WTC11 (cell line): ENCODE data around the gene GPR158.

Experiments
- AFF4 ChIP-seq: sonication (generic); formaldehyde crosslinking; IDR thresholded peaks from 2 replicates; pipeline ENCODE4 v1.8.1; 2023; ENCODE audit warnings: mild to moderate bottlenecking, missing genetic modification reagents, borderline replicate concordance
- CBFB ChIP-seq: sonication (generic); formaldehyde crosslinking; IDR thresholded peaks from 2 replicates; pipeline ENCODE4 v1.8.1; 2022; ENCODE audit warnings: mild to moderate bottlenecking, low read depth, missing genetic modification reagents
- CTCF ChIP-seq: fragments of 200-600 bp; IDR thresholded peaks from 2 replicates; pipeline ENCODE4 v1.8.0; 2022; ENCODE audit warnings: antibody characterized with exemption
- FOXJ3 ChIP-seq: sonication (generic); formaldehyde crosslinking; IDR thresholded peaks from 2 replicates; pipeline ENCODE4 v1.9.0; 2021; ENCODE audit warnings: missing genetic modification reagents, mild to moderate bottlenecking, borderline replicate concordance
- HMGXB4 ChIP-seq: sonication (generic); formaldehyde crosslinking; IDR thresholded peaks from 2 replicates; pipeline ENCODE4 v1.8.1; 2023; ENCODE audit warnings: mild to moderate bottlenecking, moderate library complexity, missing genetic modification reagents
- USF1 ChIP-seq: sonication (generic); formaldehyde crosslinking; IDR thresholded peaks from 2 replicates; pipeline ENCODE4 v1.8.0; 2022; ENCODE audit warnings: mild to moderate bottlenecking, missing genetic modification reagents
- ZNF423 ChIP-seq: fragments of 250-450 bp; sonication (Bioruptor Pico); IDR thresholded peaks from 2 replicates; pipeline ENCODE4 v2.1.2; 2022; ENCODE audit warnings: mild to moderate bottlenecking, moderate library complexity
- TF ChIP-seq, protein P1 (sequence below): fragments of 250-450 bp; sonication (Bioruptor Pico); IDR thresholded peaks from 2 replicates; pipeline ENCODE4 v1.9.0; 2021; ENCODE audit warnings: mild to moderate bottlenecking, borderline replicate concordance
- TF ChIP-seq, protein P2 (sequence below): sonication (generic); formaldehyde crosslinking; IDR thresholded peaks from 2 replicates; pipeline ENCODE4 v1.8.1; 2022; ENCODE audit warnings: mild to moderate bottlenecking, moderate library complexity, missing genetic modification reagents
- TF ChIP-seq, protein P3 (sequence below): sonication (generic); formaldehyde crosslinking; IDR thresholded peaks from 2 replicates; pipeline ENCODE4 v1.8.1; 2022; ENCODE audit warnings: low read depth, missing genetic modification reagents, borderline replicate concordance

DNA sequence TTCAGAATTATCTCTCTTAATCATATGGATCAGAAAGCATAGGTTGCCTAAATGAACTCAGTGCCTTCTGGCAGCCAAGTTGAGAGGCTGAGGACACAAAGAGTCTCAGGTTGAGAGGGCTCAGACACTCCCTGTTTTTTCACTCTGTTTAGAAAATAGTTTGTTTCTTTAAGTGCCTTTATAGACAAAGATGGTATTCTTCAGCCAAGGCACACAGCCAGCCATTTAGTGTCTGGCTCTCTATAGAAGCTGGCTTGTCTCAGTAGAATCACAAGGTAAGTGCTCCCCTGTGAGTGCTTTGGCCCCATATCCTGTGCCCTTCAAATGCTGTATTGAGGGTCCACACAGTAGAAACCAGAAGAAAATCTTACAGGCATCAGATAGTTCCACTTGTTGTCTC, 3.6 kb downstream of the GPR158 start:
- TF ChIP-seq HMGXB4 (CRISPR knock-in tag) (no peak), ZNF423 (CRISPR knock-in tag) (no peak), AFF4 (no peak), CTCF (no peak), USF1 (CRISPR knock-in tag) (no peak), CBFB (no peak), FOXJ3 (no peak)
- TF ChIP-seq, protein P1, sequence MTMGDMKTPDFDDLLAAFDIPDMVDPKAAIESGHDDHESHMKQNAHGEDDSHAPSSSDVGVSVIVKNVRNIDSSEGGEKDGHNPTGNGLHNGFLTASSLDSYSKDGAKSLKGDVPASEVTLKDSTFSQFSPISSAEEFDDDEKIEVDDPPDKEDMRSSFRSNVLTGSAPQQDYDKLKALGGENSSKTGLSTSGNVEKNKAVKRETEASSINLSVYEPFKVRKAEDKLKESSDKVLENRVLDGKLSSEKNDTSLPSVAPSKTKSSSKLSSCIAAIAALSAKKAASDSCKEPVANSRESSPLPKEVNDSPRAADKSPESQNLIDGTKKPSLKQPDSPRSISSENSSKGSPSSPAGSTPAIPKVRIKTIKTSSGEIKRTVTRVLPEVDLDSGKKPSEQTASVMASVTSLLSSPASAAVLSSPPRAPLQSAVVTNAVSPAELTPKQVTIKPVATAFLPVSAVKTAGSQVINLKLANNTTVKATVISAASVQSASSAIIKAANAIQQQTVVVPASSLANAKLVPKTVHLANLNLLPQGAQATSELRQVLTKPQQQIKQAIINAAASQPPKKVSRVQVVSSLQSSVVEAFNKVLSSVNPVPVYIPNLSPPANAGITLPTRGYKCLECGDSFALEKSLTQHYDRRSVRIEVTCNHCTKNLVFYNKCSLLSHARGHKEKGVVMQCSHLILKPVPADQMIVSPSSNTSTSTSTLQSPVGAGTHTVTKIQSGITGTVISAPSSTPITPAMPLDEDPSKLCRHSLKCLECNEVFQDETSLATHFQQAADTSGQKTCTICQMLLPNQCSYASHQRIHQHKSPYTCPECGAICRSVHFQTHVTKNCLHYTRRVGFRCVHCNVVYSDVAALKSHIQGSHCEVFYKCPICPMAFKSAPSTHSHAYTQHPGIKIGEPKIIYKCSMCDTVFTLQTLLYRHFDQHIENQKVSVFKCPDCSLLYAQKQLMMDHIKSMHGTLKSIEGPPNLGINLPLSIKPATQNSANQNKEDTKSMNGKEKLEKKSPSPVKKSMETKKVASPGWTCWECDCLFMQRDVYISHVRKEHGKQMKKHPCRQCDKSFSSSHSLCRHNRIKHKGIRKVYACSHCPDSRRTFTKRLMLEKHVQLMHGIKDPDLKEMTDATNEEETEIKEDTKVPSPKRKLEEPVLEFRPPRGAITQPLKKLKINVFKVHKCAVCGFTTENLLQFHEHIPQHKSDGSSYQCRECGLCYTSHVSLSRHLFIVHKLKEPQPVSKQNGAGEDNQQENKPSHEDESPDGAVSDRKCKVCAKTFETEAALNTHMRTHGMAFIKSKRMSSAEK (CRISPR knock-in tag) = no peak
- TF ChIP-seq, protein P2, sequence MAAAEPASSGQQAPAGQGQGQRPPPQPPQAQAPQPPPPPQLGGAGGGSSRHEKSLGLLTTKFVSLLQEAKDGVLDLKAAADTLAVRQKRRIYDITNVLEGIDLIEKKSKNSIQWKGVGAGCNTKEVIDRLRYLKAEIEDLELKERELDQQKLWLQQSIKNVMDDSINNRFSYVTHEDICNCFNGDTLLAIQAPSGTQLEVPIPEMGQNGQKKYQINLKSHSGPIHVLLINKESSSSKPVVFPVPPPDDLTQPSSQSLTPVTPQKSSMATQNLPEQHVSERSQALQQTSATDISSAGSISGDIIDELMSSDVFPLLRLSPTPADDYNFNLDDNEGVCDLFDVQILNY = no peak
- TF ChIP-seq, protein P3, sequence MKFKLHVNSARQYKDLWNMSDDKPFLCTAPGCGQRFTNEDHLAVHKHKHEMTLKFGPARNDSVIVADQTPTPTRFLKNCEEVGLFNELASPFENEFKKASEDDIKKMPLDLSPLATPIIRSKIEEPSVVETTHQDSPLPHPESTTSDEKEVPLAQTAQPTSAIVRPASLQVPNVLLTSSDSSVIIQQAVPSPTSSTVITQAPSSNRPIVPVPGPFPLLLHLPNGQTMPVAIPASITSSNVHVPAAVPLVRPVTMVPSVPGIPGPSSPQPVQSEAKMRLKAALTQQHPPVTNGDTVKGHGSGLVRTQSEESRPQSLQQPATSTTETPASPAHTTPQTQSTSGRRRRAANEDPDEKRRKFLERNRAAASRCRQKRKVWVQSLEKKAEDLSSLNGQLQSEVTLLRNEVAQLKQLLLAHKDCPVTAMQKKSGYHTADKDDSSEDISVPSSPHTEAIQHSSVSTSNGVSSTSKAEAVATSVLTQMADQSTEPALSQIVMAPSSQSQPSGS (CRISPR knock-in tag) = no peak
